GM12878 (cell line): ENCODE results near the gene PNMT. TPM values are rescaled to one million over a fixed set of nuclear protein-coding genes. Genes with fewer than 3 reads are reported as not detected.
A peak's percentile ranks its signal among the peaks of the same experiment; 100 is the strongest.

Experiments used
- ATAC-seq: fragments of 200-7000 bp; cut with Tn5 transposase; 3 replicates; pipeline ENCODE4 v1.9.1; 2020; ENCODE audit warnings: mild to moderate bottlenecking, moderate library complexity
- BruUV-seq: library from RNA; stranded (reverse); fragments of 400-500 nt; replicated peaks from 2 replicates; lab custom pipeline; 2021; lab: Mats Ljungman, UMichigan
- CTCF ChIA-PET: fragments of 300-600 bp; sonication (Branson Sonifier 250); formaldehyde crosslinking; extraction: SDS; loops from one replicate; lab custom pipeline; 2021; ENCODE audit warnings: inconsistent platforms; lab: Yijun Ruan, JAX
- POLR2A ChIA-PET: fragments of 350-600 bp; formaldehyde crosslinking; extraction: SDS; loops from one replicate; lab custom pipeline; 2021; ENCODE audit warnings: inconsistent platforms; lab: Charles Lee
- RAD21 ChIA-PET: fragments of 300-600 bp; sonication (Branson Sonifier 250); formaldehyde crosslinking; loops from one replicate; lab custom pipeline; 2023; ENCODE audit warnings: antibody characterized with exemption; ENCODE audit not compliant: unreplicated experiment; lab: Charles Lee
- SMC1A ChIA-PET: fragments of 300-600 bp; sonication (Branson Sonifier 250); formaldehyde crosslinking; loops from one replicate; lab custom pipeline; 2023; ENCODE audit not compliant: unreplicated experiment, uncharacterized antibody; lab: Charles Lee
- DNase-seq: peaks from one replicate; pipeline ENCODE4 v3.0.0-alpha.2; 2011; ENCODE audit warnings: low read depth, low spot score
- FAIRE-seq: peaks from 3 replicates; lab custom pipeline; 2011; peaks lifted over from hg19 to GRCh38; lab: Jason Lieb, UNC
- H2AFZ ChIP-seq: 2 replicates; pipeline ENCODE4 v1.6.0; 2011; ENCODE audit warnings: low read depth, low read length, control low read depth; ENCODE audit not compliant: control insufficient read depth
- H3K27ac ChIP-seq: 2 replicates; pipeline ENCODE4 v1.5.1; 2011; ENCODE audit warnings: control low read depth; ENCODE audit not compliant: control insufficient read depth, insufficient read depth
- H3K27me3 ChIP-seq, 2 experiments: replicated peaks in 1 of 2; 2 replicates each; pipeline versions ENCODE4 v1.6.0 to v1.6.1; 2011; ENCODE audit warnings: low read length in 1 of 2; ENCODE audit not compliant: control insufficient read depth in 2 of 2, insufficient read depth in 2 of 2
- H3K36me3 ChIP-seq, 2 experiments: 2 replicates each; pipeline ENCODE4 v1.5.1; 2011; ENCODE audit warnings: low read length in 1 of 2; ENCODE audit not compliant: control insufficient read depth in 2 of 2, insufficient read depth in 2 of 2
- H3K4me1 ChIP-seq: 2 replicates; pipeline ENCODE4 v1.6.1; 2011; ENCODE audit warnings: mild to moderate bottlenecking, low read length, moderate library complexity, mixed read lengths; ENCODE audit not compliant: control insufficient read depth, insufficient read depth
- H3K4me2 ChIP-seq: 2 replicates; pipeline ENCODE4 v1.6.0; 2011; ENCODE audit warnings: control low read depth; ENCODE audit not compliant: control insufficient read depth, insufficient read depth
- H3K4me3 ChIP-seq: fragments of 200-600 bp; sonication (generic); 2 replicates; pipeline ENCODE4 v1.5.1; 2016
- H3K79me2 ChIP-seq: 2 replicates; pipeline ENCODE4 v1.6.0; 2011; ENCODE audit warnings: low read length; ENCODE audit not compliant: control insufficient read depth, insufficient read depth
- H3K9ac ChIP-seq: 2 replicates; pipeline ENCODE4 v1.8.0; 2011; ENCODE audit warnings: low read length, control low read depth, mixed read lengths; ENCODE audit not compliant: control insufficient read depth, insufficient read depth
- H3K9me3 ChIP-seq: replicated peaks from 3 replicates; pipeline ENCODE4 v1.5.1; 2011; ENCODE audit warnings: mild to moderate bottlenecking, low read length; ENCODE audit not compliant: control insufficient read depth, insufficient read depth
- H4K20me1 ChIP-seq: 2 replicates; pipeline ENCODE4 v1.6.0; 2011; ENCODE audit not compliant: control insufficient read depth, insufficient read depth
- NR2F1 ChIP-seq: fragments of 450-650 bp; conservative IDR thresholded peaks from 2 replicates; pipeline ENCODE4 v1.6.1; 2017; ENCODE audit warnings: mild to moderate bottlenecking
- ZNF24 ChIP-seq: fragments of 450-650 bp; IDR thresholded peaks from 2 replicates; pipeline ENCODE4 v1.6.1; 2017; ENCODE audit warnings: antibody characterized with exemption, mild to moderate bottlenecking
- ZNF274 ChIP-seq: IDR thresholded peaks from one replicate; pipeline ENCODE4 v1.8.0; 2011; ENCODE audit not compliant: insufficient read length, insufficient read depth
- WGBS: methylation state at CpG from one replicate; pipeline ENCODE4 v1.1.6; 2016; ENCODE audit warnings: low lambda C conversion rate; ENCODE audit not compliant: insufficient replicate concordance, insufficient coverage; ENCODE audit errors: missing lambda C conversion rate; 5-methylcytosine and 5-hydroxymethylcytosine counted together
- in situ Hi-C: fragments of 300-500 bp; cut with MboI; formaldehyde crosslinking; loops from 9 replicates; pipeline ENCODE4 v1.14.3; 2018; ENCODE audit warnings: mixed read lengths
- intact Hi-C: fragments of 100-400 bp; cut with micrococcal nuclease; formaldehyde crosslinking; loops from one replicate; pipeline ENCODE4 v1.14.2; 2022; ENCODE audit not compliant: unreplicated experiment
- polyA plus RNA-seq, 11 experiments: library from polyadenylated mRNA; depleted of rRNA in 4 of 11; unstranded in 6 of 11; stranded (reverse) in 5 of 11; fragments of >200 nt; fragmentation: Nextera tagmentation in 4 of 11; fragmentation: Illumina TruSeq in 1 of 11; extraction: Ambion mirVana in 4 of 11; extraction: Trizol in 1 of 11; gene quantifications; 1 replicate in 1 of 11; 2 replicates in 10 of 11; pipeline versions ENCODE4 v1.2.1 to v1.2.3, GENCODE V29; 2011 to 2016; ENCODE audit warnings: inconsistent platforms in 2 of 11, missing spikeins in 2 of 11, low read depth in 1 of 11
- total RNA-seq, 4 experiments: library from RNA; depleted of rRNA in 3 of 4; stranded (reverse); fragments of >200 nt in 3 of 4; fragmentation: Illumina TruSeq in 1 of 4; extraction: Trizol in 1 of 4; gene quantifications; 2 replicates each; pipeline versions ENCODE4 v1.2.1 to v1.2.3, GENCODE V29; 2013 to 2021
- TF ChIP-seq, protein P1 (sequence below): IDR thresholded peaks from 2 replicates; pipeline ENCODE4 v1.6.1; 2012; ENCODE audit warnings: low read depth, low read length, improper control_type of control experiment
- TF ChIP-seq, protein P2 (sequence below): fragments of 450-650 bp; IDR thresholded peaks from 2 replicates; pipeline ENCODE4 v1.6.1; 2017; ENCODE audit warnings: low read depth, mild to moderate bottlenecking, moderate library complexity

Gene PNMT
- total and polyA plus RNA-seq, 10 of the 15 experiments (the other 5 are each of a cell fraction or from before 2014, with no cell fraction given): not detected

DNA sequence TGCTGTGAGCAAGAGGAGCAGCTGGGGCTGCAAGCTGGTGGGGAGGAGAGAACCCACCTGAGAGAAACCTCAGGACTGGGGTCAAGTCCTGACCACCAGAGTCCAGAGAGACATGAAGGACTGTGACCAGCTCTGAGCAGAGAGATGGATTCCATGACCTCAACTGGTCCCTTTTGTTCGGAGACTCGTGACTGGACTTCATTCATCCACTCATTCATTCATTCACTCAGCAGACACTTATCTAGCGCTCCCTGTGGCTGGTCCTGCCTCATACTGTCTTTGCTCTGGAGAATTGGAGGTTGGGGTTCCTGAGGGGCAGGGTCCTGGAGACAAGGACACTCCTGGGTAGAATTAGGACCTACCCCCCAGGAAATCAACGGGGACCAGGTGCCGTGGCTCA lies 35.7 kb downstream of the PNMT start:
- Histone ChIP-seq H3K27ac (peak overlapping the region; percentile 24), H4K20me1 (no peaks in the 10 kb centered on the region), H3K27me3 (peaks cover 0 to 7% of the 10 kb centered on the region in 2 experiments; a peak in 2 of 4 replicates), H3K4me1 (peaks cover 11% of the 10 kb centered on the region), H3K9ac (peak overlapping the region; percentile 22; the same call in 1 of the 2 replicates), H3K79me2 (no peaks in the 10 kb centered on the region), H3K4me2 (peak overlapping the region; percentile 30; the same call in 1 of the 2 replicates), H3K9me3 (no peaks in the 10 kb centered on the region), H2AFZ (no peak overlapping the region; the same call in 1 of the 2 replicates), H3K36me3 (no peaks in the 10 kb centered on the region), H3K4me3 (no peak overlapping the region)
- peak; percentile 45 for ATAC-seq
- ChIA-PET POLR2A (interaction anchor here (1.5 kb wide), 1 partner anchor 16 kb away, joined by 6 read pairs; the partner anchor contains the start of gene PGAP3), CTCF (interaction anchor here (0.6 to 3.3 kb wide), 7 partner anchors 9 to 50 kb away, joined by 3 to 11 read pairs (median 4); no protein-coding TSS in a partner anchor), SMC1A (interaction anchor here (0.6 to 1.8 kb wide), 3 partner anchors 10 to 55 kb away, joined by 3 to 11 read pairs (median 4); partner anchors contain the start of gene PGAP3), RAD21 (interaction anchor here (0.6 to 2.0 kb wide), 8 partner anchors 16 to 418 kb away, joined by 3 to 7 read pairs (median 4); partner anchors contain the start of genes MIEN1 and MSL1)
- WGBS: 43% methylated on average over 5 of the region's 5 CpGs
- no TSS peak for BruUV-seq
- DNase-seq: no peak
- in situ Hi-C loops: no loop called here
- peak; percentile 61 for FAIRE-seq
- intact Hi-C loops: no loop called here
- TF ChIP-seq ZNF274 (no peak), NR2F1 (0 out of 2 replicates have a peak, but pooled peaks have one; percentile 5), ZNF24 (peak; percentile 88)
- TF ChIP-seq, protein P1, sequence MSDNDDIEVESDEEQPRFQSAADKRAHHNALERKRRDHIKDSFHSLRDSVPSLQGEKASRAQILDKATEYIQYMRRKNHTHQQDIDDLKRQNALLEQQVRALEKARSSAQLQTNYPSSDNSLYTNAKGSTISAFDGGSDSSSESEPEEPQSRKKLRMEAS: no peak
- TF ChIP-seq, protein P2, sequence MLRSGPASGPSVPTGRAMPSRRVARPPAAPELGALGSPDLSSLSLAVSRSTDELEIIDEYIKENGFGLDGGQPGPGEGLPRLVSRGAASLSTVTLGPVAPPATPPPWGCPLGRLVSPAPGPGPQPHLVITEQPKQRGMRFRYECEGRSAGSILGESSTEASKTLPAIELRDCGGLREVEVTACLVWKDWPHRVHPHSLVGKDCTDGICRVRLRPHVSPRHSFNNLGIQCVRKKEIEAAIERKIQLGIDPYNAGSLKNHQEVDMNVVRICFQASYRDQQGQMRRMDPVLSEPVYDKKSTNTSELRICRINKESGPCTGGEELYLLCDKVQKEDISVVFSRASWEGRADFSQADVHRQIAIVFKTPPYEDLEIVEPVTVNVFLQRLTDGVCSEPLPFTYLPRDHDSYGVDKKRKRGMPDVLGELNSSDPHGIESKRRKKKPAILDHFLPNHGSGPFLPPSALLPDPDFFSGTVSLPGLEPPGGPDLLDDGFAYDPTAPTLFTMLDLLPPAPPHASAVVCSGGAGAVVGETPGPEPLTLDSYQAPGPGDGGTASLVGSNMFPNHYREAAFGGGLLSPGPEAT: peak; percentile 7; the same call in 1 of the 2 replicates
